Ammon's horn (tissue), 1 donor: Measurements from ENCODE around the gene ZNF79.
"Not testable (repeated sequence)": the region's sequence is repeated elsewhere in the genome, so short reads cannot be mapped to it uniquely, and the experiment has no call there.

Experiments used
- DNase-seq: peaks from one replicate; pipeline ENCODE4 v3.0.0-alpha.2; 2016; ENCODE audit warnings: low spot score

The ZNF79 gene

DNA sequence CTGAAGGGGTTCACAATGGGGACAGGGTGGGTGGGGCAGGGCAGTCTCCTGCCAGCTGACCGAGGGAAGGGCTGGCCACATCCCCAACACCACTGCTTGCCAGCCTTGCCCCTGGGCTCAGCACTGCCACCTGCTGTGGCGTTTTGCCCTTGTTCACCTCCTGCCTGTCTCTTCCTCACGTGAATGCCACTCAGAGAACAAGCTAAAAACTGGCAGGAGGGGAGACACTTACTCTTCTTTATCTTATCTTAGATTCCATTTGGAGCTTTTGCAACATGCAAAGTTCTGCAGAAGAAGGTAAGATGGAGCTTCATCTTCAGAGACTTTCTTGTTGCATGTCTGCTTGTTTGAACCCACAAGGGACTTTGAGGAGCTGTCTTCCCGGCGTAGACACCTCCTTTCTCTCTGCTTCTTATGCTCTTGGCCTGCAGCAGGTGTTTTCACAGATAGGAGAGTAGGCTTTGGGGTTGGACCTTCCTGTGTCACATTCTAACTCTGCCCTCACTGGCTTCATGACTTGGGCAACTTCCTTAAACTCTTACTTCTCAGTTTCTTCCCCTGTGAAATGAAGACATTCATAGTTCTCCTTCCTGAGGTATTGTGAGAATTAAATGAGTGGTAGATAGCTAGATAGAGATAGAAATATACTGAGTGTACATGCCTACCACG is 31.3 kb downstream of the ZNF79 start:
- peak; percentile 43 for DNase-seq

DNA sequence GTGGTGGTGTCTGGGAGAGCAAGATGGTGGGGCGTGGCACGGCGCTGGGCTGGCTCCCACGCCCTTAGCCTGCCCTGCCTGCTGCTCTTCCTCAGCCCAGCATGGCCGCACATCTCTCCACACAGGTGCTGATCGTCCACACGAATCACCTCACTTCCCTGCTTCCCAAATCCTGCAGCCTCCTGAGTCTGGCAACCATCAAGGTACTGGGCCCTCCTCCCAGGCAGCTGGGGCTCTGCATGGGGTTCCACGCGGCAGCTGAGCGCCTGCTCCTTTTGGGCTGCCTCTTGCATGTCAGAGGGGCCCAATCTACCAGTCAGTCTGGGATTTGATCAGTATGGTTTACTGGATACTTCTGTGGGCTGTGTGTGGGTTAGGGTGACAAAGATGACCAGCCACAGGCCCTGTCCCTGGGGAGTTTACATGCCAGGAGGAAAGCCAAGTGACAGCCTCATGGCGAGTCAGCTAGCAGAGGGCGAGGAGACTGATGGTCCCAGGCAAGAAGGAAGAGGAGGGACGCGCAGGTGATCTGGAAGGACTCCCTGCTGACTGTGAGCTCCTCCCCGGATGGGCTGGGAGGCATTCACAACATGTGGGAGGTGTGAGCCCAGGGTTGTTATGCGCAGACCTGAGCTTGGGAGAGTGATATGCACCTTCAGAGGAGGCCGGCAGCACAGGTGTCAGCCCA is 33.2 kb downstream of the ZNF79 start:
- DNase-seq, result no peak

DNA sequence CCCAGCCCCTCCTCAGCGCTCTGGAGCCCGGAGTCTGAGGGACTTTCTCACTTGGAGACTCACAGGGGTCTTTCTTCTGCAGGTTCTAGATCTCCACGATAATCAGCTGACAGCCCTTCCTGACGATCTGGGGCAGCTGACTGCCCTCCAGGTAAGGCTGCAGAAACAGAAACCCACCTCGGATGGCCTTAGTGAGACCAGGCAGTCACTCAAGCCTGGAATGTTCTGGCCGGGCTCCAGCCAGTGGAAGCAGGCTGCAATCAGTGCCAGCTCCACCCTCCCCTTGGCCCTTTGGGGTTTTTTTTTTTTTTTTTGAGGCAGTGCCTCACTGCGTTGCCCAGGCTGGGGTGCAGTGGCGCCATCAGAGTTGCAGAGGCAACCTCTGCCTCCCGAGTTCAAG is 34.7 kb downstream of the ZNF79 start:
- DNase-seq, result no peak

DNA sequence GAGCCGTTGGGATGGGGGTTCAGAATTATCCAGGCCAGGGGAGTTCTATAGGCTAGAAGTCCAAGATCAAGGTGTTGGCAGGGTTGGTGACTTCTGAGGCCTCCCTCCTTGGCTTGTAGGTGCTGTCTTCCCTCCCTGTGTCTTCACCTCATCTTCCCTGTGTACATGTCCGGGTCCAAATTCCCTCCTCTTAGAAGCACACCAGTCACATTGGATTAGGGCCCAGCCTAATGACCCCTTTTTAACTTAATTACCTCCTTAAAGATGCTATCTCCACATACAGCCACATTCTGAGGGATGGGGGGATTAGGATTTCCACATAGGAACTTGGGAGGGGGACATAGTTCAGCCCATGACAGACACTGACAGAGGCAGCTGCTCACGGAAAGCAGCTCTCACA is 39.2 kb downstream of the ZNF79 start:
- no peak for DNase-seq

DNA sequence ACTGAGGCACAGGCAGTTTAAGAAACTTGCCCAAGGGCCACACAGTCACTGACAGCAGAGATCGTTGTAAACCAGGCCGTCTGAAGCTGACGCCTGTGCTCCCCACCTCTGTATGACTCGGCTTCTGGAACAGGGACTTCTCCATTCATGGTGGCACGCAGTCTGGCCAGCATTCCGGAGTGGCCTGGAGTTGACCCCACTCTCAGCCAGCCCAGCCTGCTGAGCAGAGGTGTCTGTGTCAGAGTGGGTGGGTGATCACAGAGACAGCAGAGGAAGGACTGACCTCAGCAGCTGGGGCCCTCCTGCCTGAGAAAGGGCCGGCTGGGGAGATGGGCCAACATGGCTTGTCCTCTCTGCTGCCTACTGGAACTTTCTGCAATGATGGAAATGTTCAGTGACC is 39.7 kb downstream of the ZNF79 start:
- DNase-seq, result no peak

DNA sequence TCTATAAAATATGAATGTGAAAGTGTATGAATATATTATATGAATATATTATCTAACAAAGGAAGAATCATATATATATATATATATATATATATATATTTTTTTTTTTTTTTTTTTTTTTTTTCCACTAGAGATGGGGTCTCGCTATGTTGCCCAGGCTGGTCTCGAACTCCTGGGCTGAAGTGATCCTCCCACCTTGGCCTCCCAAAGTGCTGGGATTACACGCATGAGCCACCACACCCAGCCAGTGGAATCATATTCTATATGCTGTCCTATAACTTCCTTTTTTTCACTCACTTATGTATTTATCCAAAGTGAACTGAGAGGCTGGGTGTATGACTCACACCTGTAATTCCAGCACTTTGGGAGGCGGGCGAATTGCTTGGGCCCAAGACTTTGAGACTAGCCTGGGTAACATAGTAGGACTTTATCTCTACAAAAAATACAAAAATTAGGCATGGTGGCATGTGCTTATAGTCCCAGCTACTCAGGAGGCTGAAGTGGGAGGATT is 42.3 kb downstream of the ZNF79 start:
- DNase-seq, result not testable (repeated sequence)

DNA sequence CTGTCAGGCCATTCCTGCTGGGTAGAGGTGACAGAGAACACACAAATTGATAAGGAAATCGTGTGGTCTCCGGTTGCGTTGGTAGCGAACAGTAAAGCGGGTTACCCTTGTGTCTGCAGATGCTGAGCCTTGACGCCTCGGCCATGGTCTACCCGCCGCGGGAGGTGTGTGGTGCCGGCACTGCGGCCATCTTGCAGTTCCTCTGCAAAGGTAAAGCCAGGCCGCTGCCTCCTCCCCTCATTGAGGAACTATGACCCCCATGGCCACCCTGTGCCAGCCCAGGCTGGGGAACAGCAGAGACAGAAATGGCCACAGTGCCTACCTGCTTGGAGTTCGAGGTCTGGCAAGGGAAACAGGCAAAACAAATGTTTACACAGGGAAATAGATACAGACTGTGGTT is 43.4 kb downstream of the ZNF79 start:
- no peak for DNase-seq

DNA sequence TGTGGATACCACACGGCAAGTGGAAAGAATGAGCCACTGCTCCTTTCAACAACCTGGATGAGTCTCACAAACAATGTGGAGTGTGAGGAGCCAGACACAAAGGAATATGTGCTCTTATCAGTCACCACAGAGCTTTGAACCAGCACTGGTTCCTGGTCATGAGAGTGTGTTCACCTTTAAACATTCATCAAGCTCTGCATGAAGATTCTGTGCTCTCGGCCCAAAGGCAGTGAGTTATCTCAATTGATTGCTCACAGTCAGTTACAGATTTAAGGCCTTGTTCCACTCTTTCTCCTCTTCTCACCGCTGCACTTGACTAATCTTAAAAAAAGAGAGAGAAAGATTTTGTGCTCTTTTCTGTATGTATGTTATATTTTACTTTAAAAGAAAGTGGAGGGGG is 46.5 kb downstream of the ZNF79 start:
- DNase-seq, result no peak

DNA sequence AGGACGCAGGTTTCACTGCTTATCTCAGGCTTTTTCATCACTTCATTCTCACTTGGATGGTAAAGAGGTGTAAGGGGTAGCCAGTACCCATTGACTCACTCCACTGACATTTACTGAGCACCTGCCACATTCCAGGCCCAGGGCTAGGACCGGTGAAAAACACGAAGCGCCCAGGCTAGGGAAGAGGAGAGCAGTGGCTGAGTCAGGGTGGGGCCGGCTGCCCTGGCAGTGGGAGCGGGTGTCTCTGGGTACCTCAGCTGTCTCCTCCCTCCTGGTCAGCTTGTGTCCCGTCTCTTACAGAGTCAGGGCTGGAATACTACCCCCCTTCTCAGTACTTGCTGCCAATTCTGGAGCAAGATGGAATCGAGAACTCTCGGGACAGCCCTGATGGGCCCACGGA is 49.3 kb downstream of the ZNF79 start:
- no peak for DNase-seq

DNA sequence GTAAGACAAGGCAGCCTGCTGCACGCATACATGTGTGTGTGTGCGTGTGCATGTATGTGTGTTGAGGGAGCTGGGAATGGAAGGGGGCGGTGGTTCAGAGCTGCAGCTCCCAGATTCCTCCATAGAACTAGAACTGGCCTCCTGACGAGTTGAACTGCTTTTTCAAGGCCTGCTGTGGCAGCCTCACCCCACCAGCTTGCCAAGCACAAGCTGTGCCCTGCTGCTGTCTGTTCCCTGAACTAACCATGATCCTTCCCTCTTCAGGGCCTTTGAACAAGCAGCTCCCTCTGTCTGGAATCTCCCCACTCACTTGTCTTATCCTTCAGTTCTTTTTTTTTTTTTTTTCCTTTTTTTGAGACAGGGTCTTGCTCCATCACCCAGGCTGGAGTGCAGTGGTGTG is 49.8 kb downstream of the ZNF79 start:
- DNase-seq, result no peak

DNA sequence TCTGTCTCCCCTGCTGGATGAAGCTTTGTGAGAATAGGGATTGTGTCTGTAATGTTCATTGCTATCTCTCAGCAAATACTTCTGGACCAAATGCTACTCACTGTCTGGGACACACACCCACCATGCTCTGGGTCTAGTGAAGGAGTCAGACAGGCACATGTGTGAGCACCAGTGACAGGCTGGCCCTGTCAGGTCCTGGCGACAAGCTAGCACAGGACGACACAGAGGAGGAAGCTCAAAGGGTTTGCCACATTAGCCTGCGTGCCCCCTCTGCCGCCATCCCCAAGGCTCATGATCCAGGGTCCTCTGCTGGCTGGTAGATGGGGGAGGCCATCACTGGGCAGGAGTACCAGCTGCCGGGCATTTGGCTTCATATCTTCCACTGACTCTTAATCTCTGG is 50.4 kb downstream of the ZNF79 start:
- DNase-seq, result no peak

DNA sequence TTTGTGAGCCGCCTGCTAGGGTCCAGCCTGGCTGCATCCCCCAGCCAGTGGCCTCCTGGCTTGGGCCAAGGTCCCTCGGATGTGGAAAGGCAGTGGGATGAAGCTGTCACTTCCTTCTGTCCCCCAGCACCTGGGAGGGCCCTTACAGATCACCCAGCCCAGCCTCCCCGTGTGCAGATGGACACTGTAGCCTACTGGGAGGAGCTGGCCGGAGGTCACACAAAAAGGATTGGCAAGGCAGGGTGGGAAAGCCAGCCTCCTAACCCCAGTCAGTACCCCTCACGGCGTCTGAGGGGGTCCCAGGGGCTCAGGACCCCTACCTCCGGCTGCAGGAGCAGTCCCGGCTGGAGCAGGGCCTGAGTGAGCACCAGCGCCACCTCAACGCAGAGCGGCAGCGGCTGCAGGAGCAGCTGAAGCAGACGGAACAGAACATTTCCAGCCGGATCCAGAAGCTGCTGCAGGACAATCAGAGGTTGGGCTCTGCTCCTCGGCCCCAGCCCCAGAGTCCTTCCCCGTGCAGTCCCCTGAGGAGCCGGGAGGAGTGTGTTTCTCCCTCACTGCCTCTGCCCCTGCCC is 55.4 kb downstream of the ZNF79 start:
- no peak for DNase-seq

DNA sequence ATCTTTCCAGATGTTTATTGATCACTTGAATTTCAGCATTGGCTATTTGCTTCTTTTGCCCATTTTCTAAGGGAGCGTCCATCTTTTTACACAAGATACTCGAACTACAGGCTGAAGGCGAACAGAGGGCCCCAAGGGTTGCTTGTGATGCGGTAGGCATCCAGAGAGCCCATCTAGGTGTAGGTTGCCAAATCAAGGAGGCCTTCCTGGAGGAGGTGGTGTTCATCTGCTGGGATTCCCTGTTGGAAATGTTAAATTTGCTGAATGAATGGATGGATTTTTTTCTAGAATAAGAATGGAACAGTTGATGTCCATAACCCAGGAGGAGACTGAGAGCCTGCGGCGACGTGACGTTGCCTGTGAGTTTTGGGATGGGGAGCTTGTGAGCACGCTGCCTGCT is 58.5 kb downstream of the ZNF79 start:
- DNase-seq, result no peak

DNA sequence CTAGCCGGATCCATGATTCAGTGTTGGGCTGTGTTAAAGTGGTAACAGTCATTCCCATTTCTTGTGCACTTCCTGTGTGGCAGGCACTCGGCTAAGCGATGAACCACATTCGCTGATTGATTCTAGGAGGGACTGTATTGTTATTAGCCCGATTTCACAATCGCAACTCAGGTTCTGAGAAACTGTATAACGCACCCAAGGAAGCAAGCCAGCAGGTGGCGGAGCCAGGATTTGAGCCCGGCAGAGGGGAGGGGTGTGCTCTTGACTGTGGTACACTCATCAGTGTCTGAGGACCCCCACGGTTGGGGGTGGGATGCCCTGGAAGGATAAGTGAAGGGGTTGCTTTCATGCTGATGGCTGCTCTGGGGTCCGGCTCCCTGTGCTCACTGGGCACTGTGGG is 61.8 kb downstream of the ZNF79 start:
- DNase-seq, result no peak

DNA sequence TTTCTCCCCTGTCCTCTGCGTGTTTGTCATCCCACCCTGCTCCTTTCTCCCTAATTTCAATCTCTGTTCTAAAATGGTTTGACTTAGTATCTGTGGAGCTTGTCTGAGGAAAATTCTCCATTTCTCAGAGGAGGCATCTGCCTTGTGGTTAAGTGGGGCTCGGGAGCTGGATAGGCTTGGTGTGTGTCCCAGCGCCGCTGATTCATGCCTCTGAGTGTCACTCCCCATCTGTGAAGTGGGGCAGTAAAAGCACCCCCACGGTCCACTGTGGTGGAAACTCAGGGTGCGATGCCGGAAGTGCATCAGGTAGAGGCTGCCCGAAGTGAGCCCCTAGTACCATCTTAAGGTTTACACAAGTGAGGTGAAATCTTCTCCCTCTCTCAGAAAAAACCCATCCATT is 64.8 kb downstream of the ZNF79 start:
- DNase-seq, result no peak

DNA sequence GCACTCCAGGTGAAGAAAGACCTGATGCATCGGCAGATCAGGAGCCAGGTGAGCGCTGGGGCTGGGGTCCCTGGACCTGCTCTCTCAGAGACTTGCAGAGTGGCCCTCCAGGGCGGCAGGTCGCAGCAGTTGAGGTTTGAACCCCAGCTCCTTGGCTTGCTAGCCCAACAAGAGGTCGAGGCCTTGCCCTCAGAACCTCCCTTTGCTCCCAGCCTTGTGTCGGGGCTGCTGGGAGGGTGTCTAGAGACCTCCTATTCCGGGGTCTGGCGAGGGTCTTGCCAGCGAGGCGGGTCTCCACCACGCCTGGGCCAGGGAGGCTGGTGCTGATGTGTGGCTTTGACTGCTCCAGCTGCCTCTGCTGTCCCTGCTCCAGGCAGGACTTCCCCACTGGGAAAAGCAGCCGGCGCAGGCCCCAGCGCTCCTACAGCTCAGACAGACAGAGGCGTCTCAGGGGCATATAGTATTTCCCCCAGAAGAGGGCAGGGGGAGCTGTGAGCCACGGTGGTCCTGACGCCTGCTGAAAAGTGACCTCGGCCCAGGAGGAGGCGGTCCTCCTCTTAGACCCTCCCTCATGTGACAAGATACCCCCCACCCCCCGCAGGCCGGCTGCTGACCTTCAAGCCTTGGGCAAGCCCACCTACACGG is 65.4 kb downstream of the ZNF79 start:
- no peak for DNase-seq

DNA sequence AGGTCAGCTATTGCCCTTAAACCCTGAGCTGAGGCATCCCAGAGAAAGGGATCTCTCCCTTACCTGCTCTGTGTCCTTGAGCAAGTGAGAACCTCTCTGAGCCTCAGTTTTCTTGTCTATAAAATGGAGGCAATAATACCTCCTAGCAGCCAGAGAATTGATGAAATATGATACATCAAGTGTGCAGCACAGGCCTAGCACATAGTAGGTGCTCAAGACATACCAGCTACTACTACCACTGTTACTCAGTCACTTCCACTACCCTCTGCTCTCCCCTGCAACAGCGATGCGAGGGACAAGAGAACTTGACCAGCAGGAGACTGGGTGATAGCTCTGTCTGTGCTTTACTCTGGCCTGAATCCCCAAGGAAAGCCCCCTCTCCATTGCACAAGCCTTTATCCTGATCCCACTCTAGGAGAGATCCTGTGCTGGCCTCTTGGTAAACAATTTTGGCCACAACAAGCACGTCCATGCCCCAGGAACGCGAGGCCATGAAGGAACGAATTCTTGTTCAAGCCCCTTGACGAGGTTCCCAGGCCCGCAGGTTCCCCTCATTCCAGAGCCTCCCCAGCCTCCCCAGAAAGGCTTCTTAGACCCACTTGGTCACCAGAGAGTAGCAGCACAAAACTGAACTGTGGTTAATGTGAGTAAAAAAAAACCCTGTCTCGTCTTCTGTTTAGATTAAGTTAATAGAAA is 66.5 kb downstream of the ZNF79 start:
- DNase-seq, result no peak

DNA sequence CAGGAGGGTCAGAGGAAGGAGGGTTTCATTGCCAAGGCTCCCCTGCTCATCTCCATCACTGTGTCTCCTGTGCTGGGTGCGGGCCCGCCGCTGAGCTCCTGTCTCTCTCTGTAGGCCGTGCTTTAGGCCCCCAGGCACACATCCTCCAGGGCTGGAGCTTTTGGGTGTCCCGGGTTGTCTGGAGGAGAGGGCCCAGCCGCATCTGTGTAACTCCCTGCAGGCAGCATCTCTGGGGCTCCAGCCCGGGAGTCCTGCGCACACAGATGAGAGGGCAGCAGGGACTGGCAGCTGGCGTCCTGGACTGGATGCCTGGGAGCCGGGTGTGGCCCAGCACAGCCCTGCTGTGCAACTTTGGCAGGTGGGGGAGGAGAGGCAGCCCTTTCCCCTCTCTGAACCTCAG is 67.3 kb downstream of the ZNF79 start:
- no peak for DNase-seq

DNA sequence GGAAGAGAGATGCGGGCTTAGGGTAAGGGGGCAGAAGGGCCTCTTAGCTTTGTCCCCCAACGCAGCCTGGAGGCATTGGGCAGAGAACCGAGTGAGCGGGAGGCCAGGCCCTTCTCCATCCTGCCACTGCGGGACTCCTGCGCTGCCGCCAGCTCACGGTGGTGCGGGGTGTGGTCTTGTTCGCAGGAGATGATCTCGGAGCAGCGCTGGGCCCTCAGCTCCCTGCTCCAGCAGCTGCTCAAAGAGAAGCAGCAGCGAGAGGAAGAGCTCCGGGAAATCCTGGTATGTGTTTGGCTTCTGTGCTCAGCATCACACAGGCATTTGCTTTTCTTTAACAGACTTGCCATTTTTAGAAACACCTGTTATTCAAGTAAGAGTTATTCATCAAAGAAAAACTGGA is 68.4 kb downstream of the ZNF79 start:
- DNase-seq, result no peak

DNA sequence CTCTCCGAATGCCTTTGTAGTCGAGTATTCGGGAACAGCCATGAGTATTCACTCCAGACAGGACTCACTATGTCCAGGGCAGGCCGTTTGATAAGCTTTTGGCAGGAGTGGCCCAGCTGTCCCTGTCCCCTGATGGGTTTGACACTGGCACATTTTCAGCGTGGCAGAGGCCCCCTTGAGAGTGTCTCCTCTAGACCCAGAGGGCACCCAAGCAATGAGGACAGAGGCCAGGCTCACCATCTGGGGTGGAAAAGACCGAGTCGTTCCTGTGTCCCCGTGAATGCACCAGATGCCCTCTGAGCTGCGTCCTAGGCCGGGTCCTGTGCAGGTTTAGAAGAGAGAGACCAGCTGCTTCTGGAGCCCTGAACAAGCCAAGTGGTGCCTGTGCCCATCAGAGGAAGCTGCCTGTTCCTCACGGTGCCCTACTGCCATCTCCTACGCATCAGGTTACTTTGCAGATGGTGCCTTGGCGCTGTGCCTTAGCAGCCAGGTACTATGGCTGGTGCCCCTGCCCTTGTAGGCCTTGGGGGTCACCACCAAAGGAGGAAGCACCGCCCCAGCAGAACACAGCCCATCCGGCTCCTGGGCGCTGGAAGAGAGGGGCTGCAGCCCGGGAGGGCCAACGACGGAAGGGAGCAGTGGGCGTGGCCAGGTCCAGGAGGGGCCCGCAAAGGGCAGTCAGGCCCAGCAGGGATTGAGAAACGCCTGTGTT is 69.6 kb downstream of the ZNF79 start:
- no peak for DNase-seq

DNA sequence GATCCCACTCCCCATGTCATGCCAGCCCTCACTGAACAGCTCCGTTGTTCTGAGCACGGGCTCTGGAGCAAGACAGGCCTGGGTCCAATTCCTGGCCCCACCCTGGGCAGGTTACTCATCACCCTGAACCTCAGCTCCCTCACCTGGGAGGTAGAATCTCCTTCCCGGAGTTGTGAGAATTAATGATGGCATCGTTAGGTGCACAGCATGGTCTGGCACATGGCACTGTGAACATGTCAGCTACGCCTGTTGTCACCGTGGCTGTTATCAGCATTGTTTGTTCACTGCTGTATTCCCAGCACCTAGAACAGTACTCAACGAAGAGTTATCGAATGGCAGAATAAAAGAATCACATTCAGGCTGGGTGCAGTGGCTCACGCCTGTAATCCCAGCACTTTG is 70.1 kb downstream of the ZNF79 start:
- DNase-seq, result no peak
